Stimulated activated CD4-positive, alpha-beta T cell treated with anti-CD3 and anti-CD28 coated beads, Interleukin-2, amount 100 ng/mL, for 48 hours (primary cell): ENCODE data around the gene PSEN1.
A peak's percentile ranks its signal among the peaks of the same experiment; 100 is the strongest.

Experiments
- DNase-seq, 2 donors: peaks; one replicate each; pipeline ENCODE4 v3.0.0-alpha.2; 2020

PSEN1 gene

DNA sequence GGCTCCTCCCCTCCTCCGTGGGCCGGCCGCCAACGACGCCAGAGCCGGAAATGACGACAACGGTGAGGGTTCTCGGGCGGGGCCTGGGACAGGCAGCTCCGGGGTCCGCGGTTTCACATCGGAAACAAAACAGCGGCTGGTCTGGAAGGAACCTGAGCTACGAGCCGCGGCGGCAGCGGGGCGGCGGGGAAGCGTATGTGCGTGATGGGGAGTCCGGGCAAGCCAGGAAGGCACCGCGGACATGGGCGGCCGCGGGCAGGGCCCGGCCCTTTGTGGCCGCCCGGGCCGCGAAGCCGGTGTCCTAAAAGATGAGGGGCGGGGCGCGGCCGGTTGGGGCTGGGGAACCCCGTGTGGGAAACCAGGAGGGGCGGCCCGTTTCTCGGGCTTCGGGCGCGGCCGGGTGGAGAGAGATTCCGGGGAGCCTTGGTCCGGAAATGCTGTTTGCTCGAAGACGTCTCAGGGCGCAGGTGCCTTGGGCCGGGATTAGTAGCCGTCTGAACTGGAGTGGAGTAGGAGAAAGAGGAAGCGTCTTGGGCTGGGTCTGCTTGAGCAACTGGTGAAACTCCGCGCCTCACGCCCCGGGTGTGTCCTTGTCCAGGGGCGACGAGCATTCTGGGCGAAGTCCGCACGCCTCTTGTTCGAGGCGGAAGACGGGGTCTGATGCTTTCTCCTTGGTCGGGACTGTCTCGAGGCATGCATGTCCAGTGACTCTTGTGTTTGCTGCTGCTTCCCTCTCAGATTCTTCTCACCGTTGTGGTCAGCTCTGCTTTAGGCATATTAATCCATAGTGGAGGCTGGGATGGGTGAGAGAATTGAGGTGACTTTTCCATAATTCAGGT lies at the start of gene PSEN1:
Gene PSEN1, plus strand, starts transcription at position 121 of the 839 bp plus-strand sequence. CDS start 11,513 bp downstream, outside the sequence.
- peak; percentile 99 for DNase-seq

- DNase-seq, result no peak
These were observed 45.3 kb upstream of the PSEN1 start for GRCh38 chr14:73091044-73091443.

GRCh38 chr14:73097421-73097820 lies 38.9 kb upstream of the PSEN1 start:
- no peak for DNase-seq

DNA sequence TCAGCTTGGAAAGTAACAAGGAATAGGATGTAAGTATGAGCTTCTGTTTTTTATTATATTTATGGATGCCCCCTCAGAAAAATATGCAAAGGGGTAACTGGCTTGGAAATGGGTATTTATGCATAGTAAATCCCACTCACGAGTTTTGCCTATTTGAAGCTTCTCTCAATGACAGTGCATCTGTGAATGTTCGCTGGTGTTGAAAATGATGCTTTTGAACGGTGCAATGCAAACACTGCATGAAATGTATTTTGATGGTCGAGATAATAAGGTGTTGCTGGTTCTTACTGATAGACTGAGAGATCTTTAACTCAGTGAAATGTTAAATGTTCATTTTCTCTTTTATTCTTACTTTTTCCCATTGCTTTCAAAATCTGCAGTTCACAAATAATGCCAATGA lies 36.0 kb upstream of the PSEN1 start:
- no peak for DNase-seq

- DNase-seq, result no peak
These were observed 33.4 kb upstream of the PSEN1 start for GRCh38 chr14:73102806-73103497.

- no peak for DNase-seq
These were observed 31.3 kb upstream of the PSEN1 start for GRCh38 chr14:73105050-73105449.

DNA sequence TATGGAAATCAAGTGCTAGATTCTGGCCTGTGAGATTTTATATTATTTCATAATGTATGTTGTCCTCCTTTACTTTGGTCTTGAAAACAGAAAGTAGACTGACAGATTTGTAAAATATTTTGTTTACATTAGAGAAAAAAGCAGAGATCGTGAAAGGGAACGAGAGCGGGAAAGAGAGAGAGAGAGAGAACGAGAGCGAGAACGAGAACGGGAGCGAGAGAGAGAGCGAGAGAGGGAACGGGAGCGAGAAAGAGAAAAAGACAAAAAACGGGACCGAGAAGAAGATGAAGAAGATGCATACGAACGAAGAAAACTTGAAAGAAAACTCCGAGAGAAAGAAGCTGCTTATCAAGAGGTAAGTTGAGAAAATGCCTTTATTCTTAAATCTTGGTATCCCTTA lies 30.6 kb upstream of the PSEN1 start:
- DNase-seq, result no peak

DNA sequence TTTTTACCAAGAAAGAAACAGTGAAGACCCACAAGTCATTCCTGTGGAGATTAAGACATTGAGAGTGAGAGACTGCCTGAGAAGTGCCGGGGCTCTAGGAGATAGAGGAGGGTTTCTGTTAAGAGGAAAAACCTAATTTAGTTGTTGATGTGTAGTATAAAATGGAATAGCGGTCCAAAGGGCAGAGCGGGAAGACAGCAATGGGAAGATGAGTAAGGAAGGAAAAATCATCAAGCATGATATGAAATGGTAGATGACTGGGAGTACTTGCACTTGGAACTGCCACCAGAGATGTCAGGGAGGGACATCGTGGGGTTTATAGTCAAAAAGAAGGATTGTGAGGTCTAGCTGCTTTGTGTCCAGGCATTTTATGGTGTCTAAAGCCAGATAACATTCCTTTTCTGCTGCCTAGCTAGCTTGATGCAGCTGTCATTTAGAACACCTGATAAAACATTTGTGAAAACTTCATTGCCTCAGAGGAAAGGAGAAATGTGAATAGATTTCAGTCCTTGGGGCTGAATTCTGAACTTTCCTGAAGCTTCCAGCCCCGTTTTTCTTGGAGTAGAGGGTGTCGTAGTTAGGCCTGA lies 20.1 kb upstream of the PSEN1 start:
- no peak for DNase-seq

DNA sequence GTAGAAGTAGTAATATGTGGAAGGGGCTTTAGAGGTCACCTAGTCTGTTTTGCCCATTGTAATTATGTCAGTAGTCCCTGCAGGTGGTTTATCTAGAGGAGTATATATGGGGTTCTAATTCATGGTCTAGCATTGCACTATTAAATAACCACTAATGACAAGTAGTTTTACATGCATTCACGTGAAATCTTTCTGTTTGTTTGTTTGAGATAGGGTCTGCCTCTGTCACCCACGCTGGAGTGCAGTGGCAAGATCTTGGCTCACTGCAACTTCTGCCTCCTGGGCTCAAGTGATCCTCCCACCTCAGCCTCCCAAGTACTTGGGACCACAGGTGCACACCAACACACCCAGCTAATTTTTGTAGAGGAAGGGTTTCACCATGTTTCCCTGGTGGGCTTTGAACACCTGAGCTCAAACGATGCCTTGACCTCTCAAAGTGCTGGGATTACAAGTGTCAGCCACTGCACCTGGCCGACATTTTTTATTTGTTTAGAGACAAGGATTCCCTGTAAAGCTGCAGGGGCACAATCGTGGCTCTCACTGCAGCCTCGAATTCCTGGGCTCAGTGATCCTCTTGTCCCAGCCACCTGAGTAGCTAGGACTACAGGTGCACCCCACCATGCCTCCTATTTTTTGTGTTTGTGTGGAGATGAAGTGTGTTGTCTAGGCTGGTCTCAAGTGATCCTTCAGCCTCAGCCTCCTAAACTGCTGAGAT lies 12.0 kb upstream of the PSEN1 start:
- DNase-seq, result no peak

GRCh38 chr14:73125169-73125588 lies 11.1 kb upstream of the PSEN1 start:
- DNase-seq, result no peak

DNA sequence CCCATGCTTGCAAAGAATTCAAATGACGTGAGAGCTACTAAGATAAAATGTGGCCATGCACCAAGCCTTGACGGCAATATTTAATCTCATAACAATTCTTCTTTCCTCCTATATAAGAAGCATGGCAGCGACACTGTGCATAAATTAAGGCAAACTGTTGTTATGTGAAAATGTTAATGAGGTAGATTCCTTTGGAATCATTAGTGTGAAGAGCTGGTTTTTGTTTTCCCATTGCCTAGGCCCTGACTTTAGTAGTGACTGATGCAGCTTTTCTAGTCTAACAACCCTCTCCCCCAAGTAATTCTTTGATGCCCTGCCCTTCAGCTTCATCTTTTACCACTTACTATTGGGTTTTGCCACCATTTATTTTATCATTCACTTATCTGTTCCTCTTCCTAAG lies 10.6 kb upstream of the PSEN1 start:
- no peak for DNase-seq

DNA sequence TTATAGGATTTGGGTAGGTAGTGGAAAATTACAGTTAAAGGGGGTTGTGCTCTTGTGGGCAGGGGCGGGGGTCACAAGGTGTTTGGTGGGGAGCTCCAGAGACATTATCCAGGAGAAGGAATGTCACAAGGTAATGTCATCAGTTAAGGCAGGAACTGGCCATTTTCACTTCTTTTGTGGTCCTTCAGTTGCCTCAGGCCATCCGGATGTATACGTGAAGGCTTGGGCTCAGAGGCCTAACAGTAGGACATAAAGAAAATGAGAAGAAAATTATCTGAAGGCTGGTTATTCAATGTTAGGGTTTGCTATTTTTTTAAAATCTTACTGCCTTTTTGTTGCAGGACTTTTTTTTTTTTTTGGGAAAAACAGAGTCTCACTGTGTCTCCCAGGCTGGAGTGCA lies 2.5 kb upstream of the PSEN1 start:
- no peak for DNase-seq

DNA sequence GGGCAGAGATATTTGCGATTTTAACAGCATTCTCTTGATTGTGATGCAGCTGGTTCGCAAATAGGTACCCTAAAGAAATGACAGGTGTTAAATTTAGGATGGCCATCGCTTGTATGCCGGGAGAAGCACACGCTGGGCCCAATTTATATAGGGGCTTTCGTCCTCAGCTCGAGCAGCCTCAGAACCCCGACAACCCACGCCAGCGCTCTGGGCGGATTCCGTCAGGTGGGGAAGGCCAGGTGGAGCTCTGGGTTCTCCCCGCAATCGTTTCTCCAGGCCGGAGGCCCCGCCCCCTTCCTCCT lies 271 bp upstream of the PSEN1 start:
- DNase-seq, result no peak

- no peak for DNase-seq
These were observed 4.6 kb downstream of the PSEN1 start for GRCh38 chr14:73140811-73141323.

DNA sequence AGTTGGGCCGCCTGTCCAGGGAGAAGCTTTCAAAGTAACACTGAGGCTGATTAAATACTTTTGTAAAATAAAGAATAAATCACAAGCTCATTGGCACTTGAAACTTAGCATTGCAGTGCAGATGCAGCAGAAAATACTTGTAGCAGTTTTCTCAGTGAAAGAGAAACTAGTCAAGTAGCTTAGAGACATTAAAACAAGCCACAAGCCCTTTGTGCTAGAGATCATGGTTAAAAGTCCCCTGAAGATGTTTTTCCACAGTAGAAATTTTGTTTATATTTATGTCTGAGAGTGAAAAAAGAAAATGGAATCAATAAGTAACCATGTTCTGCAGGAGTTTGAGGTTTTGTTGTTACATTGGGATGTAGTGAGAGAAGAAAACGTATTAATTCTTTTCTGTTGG lies 5.9 kb downstream of the PSEN1 start:
- DNase-seq, result no peak

DNA sequence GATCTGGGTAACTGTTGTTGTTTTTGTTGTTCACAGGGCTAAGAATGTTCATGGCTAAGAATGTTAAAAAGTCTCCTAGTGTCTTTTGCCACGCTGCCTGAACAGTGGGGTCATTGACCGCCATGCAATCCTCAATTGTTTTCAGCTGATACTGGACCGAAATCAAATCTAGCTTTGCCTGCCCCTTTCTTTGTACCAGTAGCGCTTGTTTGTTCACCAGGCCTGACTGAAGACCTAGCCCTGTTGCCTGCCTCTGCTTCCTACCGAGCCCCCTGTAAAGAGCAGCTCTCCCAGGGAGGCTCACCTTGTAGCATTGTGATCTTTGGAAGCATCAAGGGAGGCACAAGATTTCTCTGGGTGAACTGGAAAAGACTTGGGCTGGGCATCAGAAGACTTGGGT lies 6.7 kb downstream of the PSEN1 start:
- no peak for DNase-seq

DNA sequence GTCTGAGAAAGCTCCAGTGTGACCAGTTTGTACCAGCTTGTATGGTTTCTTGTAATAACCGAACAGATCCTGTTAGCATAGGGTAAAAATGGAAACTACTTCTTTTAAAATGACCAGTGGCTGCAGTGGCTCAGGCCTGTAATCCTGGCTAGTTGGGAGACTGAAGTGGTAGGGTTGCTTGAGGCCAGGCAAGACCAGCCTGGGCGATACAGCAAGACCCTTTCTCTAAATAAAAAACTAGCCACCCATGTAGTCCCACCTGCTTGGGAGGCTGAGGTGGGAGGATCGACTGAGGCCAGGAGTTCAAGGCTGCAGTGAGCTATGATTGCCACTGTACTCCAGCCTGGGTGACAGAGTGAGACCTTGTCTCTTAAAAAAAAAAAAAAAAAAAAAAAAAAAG lies 7.3 kb downstream of the PSEN1 start:
- no peak for DNase-seq

- no peak for DNase-seq
These were observed 9.1 kb downstream of the PSEN1 start for GRCh38 chr14:73145371-73145770.

DNA sequence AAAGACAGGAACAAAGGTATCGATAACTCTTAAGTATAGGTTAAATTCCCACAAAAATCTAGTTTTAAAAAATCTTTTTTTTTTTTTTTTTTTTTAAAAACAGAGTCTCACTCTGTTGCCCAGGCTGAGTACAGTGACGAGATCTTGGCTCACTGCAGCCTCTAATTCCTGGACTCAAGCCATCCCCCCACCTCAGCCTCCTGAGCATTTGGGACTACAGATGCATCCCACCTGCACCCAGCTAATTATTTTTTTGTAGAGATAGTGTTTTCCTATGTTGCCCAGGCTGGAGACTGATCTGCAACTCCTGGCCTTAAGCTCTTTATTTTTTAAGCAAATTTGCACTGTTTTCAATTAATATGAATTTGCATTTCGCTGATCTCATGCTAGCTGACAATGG lies 9.8 kb downstream of the PSEN1 start:
- DNase-seq, result no peak

GRCh38 chr14:73149753-73150152 lies 13.4 kb downstream of the PSEN1 start:
- no peak for DNase-seq

GRCh38 chr14:73153272-73153671 lies 17.0 kb downstream of the PSEN1 start:
- no peak for DNase-seq

GRCh38 chr14:73162251-73162650 lies 25.9 kb downstream of the PSEN1 start:
- no peak for DNase-seq

- DNase-seq, result no peak
These were observed 30.1 kb downstream of the PSEN1 start for GRCh38 chr14:73166399-73166798.
